Endodermal cell (in vitro differentiated cells): Measurements from ENCODE around the gene ATRNL1. TPM values are rescaled to one million over a fixed set of nuclear protein-coding genes. Genes with fewer than 3 reads are reported as not detected.

ENCODE experiments used
- DNase-seq: peaks from one replicate; pipeline ENCODE4 v3.0.0-alpha.2; 2017
- H3K27ac ChIP-seq: 2 replicates; pipeline ENCODE4 v1.5.1; 2013; ENCODE audit warnings: mild to moderate bottlenecking, low read depth, low read length, moderate library complexity
- H3K27me3 ChIP-seq: 2 replicates; pipeline ENCODE4 v1.6.1; 2013; ENCODE audit warnings: mild to moderate bottlenecking, low read length, moderate library complexity; ENCODE audit not compliant: insufficient read depth, control insufficient read depth, poor library complexity, severe bottlenecking
- H3K36me3 ChIP-seq: 2 replicates; pipeline ENCODE4 v1.7.0; 2013; ENCODE audit warnings: mild to moderate bottlenecking, low read length, moderate library complexity; ENCODE audit not compliant: control insufficient read depth, insufficient read depth
- H3K4me1 ChIP-seq: one replicate; pipeline ENCODE4 v1.7.0; 2013; ENCODE audit warnings: low read length; ENCODE audit not compliant: control insufficient read depth, insufficient read depth
- H3K4me3 ChIP-seq: 2 replicates; pipeline ENCODE4 v1.5.1; 2013; ENCODE audit warnings: mild to moderate bottlenecking, low read length, moderate library complexity
- H3K9ac ChIP-seq: 2 replicates; pipeline ENCODE4 v1.6.1; 2013; ENCODE audit warnings: mild to moderate bottlenecking, low read length, moderate library complexity; ENCODE audit not compliant: poor library complexity, severe bottlenecking; ENCODE audit errors: extremely low read depth
- H3K9me3 ChIP-seq: 2 replicates; pipeline ENCODE4 v1.6.1; 2013; ENCODE audit warnings: mild to moderate bottlenecking, low read length, moderate library complexity; ENCODE audit not compliant: control insufficient read depth
- H3K27ac Mint-ChIP-seq: 2 replicates; pipeline ENCODE4 v1.8.0; 2020; ENCODE audit warnings: mixed read lengths
- H3K27me3 Mint-ChIP-seq: 2 replicates; pipeline ENCODE4 v1.8.0; 2021; ENCODE audit warnings: mild to moderate bottlenecking, mixed read lengths; ENCODE audit not compliant: insufficient read depth
- H3K36me3 Mint-ChIP-seq: 2 replicates; pipeline ENCODE4 v1.8.0; 2020; ENCODE audit warnings: low read depth, mixed read lengths
- H3K4me1 Mint-ChIP-seq: 2 replicates; pipeline ENCODE4 v1.8.0; 2020; ENCODE audit warnings: mixed read lengths
- H3K4me3 Mint-ChIP-seq: 2 replicates; pipeline ENCODE4 v1.8.0; 2020; ENCODE audit warnings: mild to moderate bottlenecking, moderate library complexity, mixed read lengths
- H3K9me3 Mint-ChIP-seq: 2 replicates; pipeline ENCODE4 v1.8.0; 2020; ENCODE audit warnings: mild to moderate bottlenecking, mixed read lengths
- WGBS, 2 experiments: methylation state at CpG; one replicate each; pipeline versions ENCODE4 v1.1.5 to v1.1.7; 2013; ENCODE audit warnings: missing lambda C conversion rate in 2 of 2, mixed read lengths in 1 of 2; ENCODE audit not compliant: insufficient coverage in 1 of 2, insufficient read length in 1 of 2; 5-methylcytosine and 5-hydroxymethylcytosine counted together
- total RNA-seq, 2 donors: library from RNA; stranded (reverse); fragmentation: NEBNext Ultra II Directional in 1 of 2; extraction: Animal tissue kit (Norgen Biotek cat#: 25700) in 1 of 2; gene quantifications; 2 replicates in 1 of 2; 3 replicates in 1 of 2; pipeline ENCODE4 v1.2.1, GENCODE V29; 2021
- TF ChIP-seq, protein P1 (sequence below): fragments of 200-600 bp; sonication (generic); conservative IDR thresholded peaks from 2 replicates; pipeline ENCODE4 v1.5.0; 2021; ENCODE audit warnings: antibody characterized with exemption, mild to moderate bottlenecking

The ATRNL1 gene
- total RNA-seq, 2 donors from 2014 or later: 8.0 to 9.0 TPM

GRCh38 chr10:115044891-115045290, 48.3 kb upstream of the ATRNL1 start:
- Mint-ChIP-seq H3K27me3 (no peaks in the 10 kb centered on the region), H3K27ac (no peak overlapping the region), H3K4me3 (no peak overlapping the region), H3K4me1 (peaks cover 12% of the 10 kb centered on the region), H3K36me3 (no peaks in the 10 kb centered on the region), H3K9me3 (peaks cover 3% of the 10 kb centered on the region)
- no peak for DNase-seq
- Histone ChIP-seq H3K9ac (no peak overlapping the region), H3K9me3 (no peaks in the 10 kb centered on the region), H3K4me3 (no peak overlapping the region), H3K27me3 (no peaks in the 10 kb centered on the region), H3K27ac (no peak overlapping the region), H3K4me1 (peaks cover 5% of the 10 kb centered on the region), H3K36me3 (no peaks in the 10 kb centered on the region)
- TF ChIP-seq, protein P1, sequence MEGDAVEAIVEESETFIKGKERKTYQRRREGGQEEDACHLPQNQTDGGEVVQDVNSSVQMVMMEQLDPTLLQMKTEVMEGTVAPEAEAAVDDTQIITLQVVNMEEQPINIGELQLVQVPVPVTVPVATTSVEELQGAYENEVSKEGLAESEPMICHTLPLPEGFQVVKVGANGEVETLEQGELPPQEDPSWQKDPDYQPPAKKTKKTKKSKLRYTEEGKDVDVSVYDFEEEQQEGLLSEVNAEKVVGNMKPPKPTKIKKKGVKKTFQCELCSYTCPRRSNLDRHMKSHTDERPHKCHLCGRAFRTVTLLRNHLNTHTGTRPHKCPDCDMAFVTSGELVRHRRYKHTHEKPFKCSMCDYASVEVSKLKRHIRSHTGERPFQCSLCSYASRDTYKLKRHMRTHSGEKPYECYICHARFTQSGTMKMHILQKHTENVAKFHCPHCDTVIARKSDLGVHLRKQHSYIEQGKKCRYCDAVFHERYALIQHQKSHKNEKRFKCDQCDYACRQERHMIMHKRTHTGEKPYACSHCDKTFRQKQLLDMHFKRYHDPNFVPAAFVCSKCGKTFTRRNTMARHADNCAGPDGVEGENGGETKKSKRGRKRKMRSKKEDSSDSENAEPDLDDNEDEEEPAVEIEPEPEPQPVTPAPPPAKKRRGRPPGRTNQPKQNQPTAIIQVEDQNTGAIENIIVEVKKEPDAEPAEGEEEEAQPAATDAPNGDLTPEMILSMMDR: no peak
- 94% methylated on average over 1 of the region's 1 CpG; no CpG with 5 or more reads in 1 of the 2 experiments for WGBS, 2 experiments

GRCh38 chr10:115045499-115045898, 47.7 kb upstream of the ATRNL1 start:
- Histone ChIP-seq H3K27ac (no peak overlapping the region), H3K27me3 (no peaks in the 10 kb centered on the region), H3K4me1 (peaks cover 4% of the 10 kb centered on the region), H3K9ac (no peak overlapping the region), H3K36me3 (no peaks in the 10 kb centered on the region), H3K4me3 (no peak overlapping the region), H3K9me3 (no peaks in the 10 kb centered on the region)
- Mint-ChIP-seq H3K36me3 (no peaks in the 10 kb centered on the region), H3K9me3 (peaks cover 3% of the 10 kb centered on the region), H3K4me1 (peaks cover 15% of the 10 kb centered on the region), H3K4me3 (no peak overlapping the region), H3K27me3 (no peaks in the 10 kb centered on the region), H3K27ac (no peak overlapping the region)
- DNase-seq: no peak
- WGBS, 2 experiments: no CpG with 5 or more reads among the region's 1 CpG
- TF ChIP-seq, protein P1: no peak

- Mint-ChIP-seq H3K9me3 (peaks cover 3% of the 10 kb centered on the region), H3K27me3 (no peaks in the 10 kb centered on the region), H3K27ac (no peak overlapping the region), H3K36me3 (no peaks in the 10 kb centered on the region), H3K4me1 (peaks cover 12% of the 10 kb centered on the region), H3K4me3 (no peak overlapping the region)
- Histone ChIP-seq H3K27ac (no peak overlapping the region), H3K36me3 (no peaks in the 10 kb centered on the region), H3K27me3 (no peaks in the 10 kb centered on the region), H3K9me3 (no peaks in the 10 kb centered on the region), H3K4me1 (peaks cover 4% of the 10 kb centered on the region), H3K9ac (no peak overlapping the region), H3K4me3 (no peak overlapping the region)
- WGBS, 2 experiments: 94 to 100% methylated on average over 1 of the region's 1 CpG
- no peak for DNase-seq
- TF ChIP-seq, protein P1: no peak
Observed at GRCh38 chr10:115046686-115047236, 46.4 kb upstream of the ATRNL1 start.
